ENCODE measurements around the gene SOX6.

GRCh38 chr11:16293204-16293681 is 63.1 kb downstream of the SOX6 start:
- TF ChIP-seq CTCF (IDR thresholded peaks at IDR 0.05) (no peak), POLR2A (IDR thresholded peaks at IDR 0.05) (no peak)
